HG02885 (cell line): ENCODE data around the gene SLC22A6.

Source experiments
- ATAC-seq: cut with Tn5 transposase; IDR thresholded peaks from one replicate; pipeline ENCODE4 v1.9.1; 2021; ENCODE audit warnings: mild to moderate bottlenecking; ENCODE audit not compliant: unreplicated experiment, poor library complexity

Gene SLC22A6

DNA sequence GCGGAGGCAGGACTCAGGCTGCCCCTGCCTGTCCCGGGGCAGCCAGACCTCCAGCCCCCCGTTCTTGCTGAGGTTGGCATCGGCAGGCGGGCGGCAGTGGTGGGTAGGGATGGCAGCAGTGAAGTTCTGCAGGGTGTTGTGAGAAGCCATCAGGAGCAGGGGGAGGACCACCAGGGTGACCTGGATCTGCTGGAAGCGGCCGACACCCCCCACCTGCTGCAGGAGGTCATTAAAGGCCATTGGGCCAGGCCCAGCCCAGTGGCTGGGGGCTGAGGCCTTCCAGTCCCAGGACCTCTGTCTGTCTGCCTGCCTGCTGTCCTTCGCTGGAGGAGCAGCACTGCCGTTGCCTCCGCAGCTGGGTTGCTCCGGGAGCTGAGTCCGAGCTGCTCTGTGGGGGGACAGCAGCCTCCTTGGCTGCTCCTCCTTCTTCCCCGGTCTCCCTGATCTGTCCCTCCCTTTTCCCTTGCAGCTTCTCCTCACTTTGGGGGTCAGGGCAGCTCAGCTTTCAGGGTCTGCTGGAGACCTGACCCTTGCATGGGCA is at the start of gene SLC22A6:
TSS of gene SLC22A6 (minus strand) at position 517 of the 541 bp plus-strand sequence. CDS start at position 240, 277 bp downstream.
- ATAC-seq: no peak

- no peak for ATAC-seq
These were observed 47.7 kb upstream of the SLC22A6 start for GRCh38 chr11:63032457-63032856.

DNA sequence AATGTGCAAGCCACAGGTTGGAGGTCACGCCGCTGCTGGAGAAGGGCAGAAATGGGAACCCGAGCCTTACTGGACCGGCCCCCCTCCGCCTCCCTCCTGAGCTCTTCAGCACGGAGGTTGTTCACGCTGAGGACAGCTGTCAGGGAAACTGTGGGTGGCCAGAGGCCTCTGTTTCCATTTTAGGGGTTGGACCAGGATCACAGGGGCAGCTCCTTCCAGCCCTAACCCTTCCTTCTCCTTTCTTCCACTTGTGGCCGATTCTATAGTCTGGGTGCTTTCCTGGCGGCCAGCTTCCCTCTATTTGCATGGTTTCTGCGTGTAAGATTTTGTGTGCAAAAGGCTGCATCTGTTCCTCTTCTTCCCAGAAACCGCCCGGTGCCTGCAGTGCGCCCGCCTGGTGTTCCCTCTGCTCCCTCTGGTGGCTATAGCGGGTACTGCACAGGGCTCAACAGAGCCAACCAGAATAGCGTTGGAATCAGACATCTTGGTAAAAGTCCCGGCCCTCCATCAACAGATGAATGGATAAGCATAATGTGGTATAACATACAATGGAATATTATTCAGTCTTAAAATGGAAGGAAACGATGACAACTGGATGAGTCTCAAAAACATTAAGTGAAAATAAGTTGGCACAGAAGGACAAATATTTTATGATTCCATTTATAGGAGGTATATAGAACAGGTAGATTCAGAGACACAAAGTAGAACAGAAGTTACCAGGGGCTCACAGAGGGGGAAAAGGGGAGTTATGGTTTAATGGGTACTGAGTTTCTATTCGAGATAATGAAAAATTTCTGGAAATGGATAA is 39.3 kb upstream of the SLC22A6 start:
- ATAC-seq: no peak

GRCh38 chr11:63023222-63023814 is 38.6 kb upstream of the SLC22A6 start:
- ATAC-seq: no peak

- no peak for ATAC-seq
These were observed 37.7 kb upstream of the SLC22A6 start for GRCh38 chr11:63022441-63022840.

GRCh38 chr11:63020671-63021291 is 36.0 kb upstream of the SLC22A6 start:
- no peak for ATAC-seq

GRCh38 chr11:63019506-63019905 is 34.7 kb upstream of the SLC22A6 start:
- ATAC-seq: no peak

DNA sequence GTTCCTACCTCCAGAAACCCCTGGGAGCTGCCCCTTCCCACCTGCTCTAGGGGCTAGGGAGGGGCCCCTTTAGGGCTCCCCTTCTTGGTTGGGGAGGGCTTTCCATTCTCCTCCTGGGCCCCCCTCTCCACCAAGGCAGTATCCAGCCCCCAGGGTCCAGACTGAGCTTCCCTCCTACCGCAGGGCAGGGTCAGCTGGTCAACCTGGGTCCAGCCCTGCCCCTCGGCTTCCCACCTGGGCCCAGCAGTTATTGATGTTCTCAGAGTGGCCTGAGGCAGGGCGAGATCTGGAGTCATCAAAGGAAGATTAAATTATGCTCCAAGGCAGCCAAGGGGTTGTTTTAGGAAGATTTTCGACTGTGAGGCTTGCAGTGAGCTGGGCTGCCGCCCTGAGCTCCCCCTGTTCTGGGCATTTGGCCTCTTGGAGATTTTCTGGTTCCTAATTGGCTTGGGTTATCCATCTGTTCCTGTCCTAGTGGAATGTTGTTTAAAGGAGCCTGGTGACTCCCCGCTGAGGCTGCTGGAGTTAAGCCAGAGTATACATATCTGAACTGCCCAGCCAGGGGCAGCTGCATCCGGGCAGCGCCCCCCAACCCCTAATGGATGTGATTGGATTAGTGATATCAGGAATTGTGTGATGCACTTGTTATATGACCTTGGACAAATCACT is 32.7 kb upstream of the SLC22A6 start:
- no peak for ATAC-seq

- no peak for ATAC-seq
These were observed 30.9 kb upstream of the SLC22A6 start, which contains the start of gene SLC22A8 for GRCh38 chr11:63015521-63016215. SLC22A8 (minus strand) TSS chr11:63015841; CDS start chr11:63014958, 883 bp downstream.

- no peak for ATAC-seq
These were observed 29.8 kb upstream of the SLC22A6 start for GRCh38 chr11:63014408-63015055.

- ATAC-seq: no peak
These were observed 28.1 kb upstream of the SLC22A6 start for GRCh38 chr11:63012839-63013238.

DNA sequence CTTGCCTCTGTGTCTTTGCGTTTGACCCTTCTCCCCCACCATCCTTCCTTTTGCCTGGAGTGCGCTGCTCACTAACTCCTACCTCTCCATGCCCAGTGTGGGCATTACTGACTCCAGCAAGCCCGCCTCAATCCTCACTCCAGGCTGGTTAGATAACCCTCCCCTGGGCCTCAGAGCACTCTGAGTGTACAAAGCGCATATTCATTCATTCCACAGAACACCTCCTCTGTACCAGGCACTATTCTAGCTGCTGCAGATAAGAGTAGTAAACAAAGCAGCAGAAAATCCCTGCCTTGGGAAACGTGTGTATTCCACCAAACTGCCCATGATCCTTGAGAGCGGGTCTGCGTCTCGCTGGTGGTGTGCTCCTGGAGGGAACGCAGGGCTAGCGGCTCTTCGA is 27.7 kb upstream of the SLC22A6 start:
- no peak for ATAC-seq

DNA sequence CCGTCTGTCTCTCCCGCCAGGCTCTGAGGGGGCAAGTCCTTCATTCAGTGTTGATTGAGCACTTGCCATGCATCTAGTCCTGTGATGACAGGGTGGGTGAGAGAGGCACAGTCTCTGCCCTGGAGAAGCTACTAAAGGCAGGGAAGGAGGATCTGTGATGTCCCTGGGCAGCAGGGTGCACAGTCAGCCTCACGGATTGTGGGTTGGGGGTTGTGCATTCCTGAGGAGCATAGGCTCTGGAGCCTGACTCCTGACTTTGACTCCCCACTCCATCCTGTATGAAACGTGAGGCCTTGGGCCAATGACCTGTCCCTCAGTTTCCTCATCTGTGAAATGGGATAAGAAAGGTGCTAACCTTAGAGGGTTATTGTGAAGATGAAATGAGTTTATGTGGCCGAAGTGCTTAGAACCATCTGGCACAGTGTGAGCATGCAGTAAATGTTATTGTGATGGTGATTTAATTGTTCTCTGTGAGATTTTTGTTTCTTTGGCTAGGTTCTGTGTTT is 26.2 kb upstream of the SLC22A6 start:
- ATAC-seq: no peak

DNA sequence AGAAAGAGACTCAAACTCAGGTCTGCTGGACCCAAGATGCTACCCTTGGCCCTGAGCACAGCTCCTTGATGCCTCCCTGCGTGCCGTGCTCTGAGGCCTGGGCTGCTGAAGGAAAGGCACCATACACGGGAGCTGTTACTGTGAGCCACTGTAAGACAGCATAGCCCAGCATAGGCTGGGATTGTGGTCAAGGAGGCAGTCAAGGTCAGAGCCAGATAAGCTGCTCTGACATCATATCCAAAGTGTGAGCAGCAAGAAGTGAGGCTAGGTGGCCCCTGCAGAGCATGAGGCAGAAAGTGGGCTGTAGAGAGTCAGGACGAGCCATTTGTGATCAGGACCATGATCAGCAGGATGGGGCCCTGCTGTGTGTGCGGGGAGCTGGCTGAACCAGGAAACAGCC is 23.2 kb upstream of the SLC22A6 start:
- ATAC-seq: no peak

GRCh38 chr11:63001456-63001855 is 16.7 kb upstream of the SLC22A6 start:
- ATAC-seq: no peak

DNA sequence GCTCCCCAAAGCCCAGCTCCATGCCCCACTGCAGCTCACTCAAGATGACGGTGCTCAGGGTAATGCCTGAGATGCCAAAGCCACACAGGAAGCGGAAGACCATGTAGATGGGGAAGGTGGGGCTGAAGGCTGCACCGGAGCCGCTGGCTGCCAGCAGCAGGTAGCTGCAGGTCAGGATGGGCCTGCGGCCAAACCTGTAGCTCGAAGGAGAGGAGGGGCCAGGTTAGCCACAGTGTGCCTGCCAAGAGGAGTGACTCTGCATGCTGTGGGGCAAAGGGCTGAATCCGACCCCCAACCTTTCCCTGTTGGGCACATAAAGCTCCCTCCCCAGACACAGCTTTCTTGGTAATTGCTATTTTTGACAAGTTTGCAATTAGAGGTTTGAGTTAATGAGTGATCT is 14.9 kb upstream of the SLC22A6 start:
- no peak for ATAC-seq

DNA sequence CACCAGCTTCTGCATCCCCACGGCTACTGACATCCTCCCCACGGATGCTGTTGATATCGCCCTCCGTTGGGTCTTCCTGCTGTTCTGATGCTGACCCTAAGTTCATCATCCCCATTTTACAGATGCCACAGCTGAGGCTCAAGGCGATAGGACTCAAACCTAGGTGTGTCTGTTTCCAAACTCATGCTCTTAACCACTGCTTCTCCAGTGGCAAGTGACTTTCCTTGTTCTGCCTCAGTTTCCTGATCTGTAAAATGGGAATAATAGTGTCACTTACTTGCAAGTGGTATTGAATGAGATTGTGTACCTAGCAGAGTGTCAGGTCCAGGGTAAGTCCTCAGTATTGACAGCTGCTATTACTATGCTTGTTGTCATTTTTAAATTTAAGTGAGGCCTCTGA is 14.4 kb upstream of the SLC22A6 start:
- no peak for ATAC-seq

DNA sequence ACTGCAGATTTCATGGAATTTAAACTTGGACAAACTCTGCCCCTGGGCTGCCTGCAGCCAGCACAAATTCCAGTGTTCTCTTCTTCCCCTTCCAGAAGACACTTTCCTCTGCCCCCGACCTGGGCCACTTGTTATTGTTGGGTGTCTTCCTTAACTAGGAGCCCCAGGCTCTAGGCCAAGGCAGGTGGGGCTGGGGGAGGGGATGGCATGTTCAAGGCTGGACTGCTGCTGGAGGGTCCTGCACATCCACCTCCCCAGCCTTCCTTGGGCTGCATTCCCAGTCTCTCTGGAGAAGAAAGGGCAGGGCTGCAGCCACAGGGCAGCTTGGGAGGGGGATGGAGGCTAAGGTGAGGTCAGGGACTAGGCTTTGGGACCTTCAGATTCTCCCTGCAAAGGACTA is 11.5 kb upstream of the SLC22A6 start:
- no peak for ATAC-seq

DNA sequence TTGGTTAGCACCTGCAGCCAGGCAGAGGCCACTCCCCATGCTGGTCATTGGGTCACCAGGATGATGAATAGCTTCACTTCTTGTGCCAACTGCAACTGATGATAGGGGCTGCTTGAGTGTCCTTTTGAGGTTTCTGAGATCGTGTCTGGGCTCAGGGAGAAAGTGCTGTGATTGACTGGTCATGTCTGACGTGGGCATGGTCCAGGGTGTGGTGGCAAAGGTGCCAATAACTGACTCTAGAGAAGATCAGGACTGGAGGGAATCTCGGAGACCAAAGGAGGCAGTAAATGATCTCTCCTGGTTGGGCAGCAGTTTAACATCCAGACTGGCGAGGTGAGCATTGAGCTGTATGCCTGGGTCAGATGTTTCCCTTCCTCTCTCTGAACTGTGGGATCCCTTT is 10.0 kb upstream of the SLC22A6 start:
- ATAC-seq: no peak
